CD4-positive, CD25-positive, alpha-beta regulatory T cell (primary cell): Measurements from ENCODE around the gene ZNF423. TPM values are rescaled to one million over a fixed set of nuclear protein-coding genes. Genes with fewer than 3 reads are reported as not detected.

Source experiments
- ATAC-seq, 2 donors: fragments of 150-1000 bp; cut with Tn5 transposase; one replicate each; pipeline ENCODE4 v1.10.0; 2021; ENCODE audit warnings: low read depth in 2 of 2, moderate number of reproducible peaks in 2 of 2, moderate library complexity in 1 of 2
- DNase-seq, 3 donors: peaks; one replicate each; pipeline versions ENCODE4 v3.0.0 to v3.0.0-alpha.2; 2012 to 2022; ENCODE audit warnings: mixed read lengths in 1 of 3
- H3K27ac ChIP-seq: one replicate; pipeline ENCODE4 v1.7.0; 2013; ENCODE audit warnings: mild to moderate bottlenecking, low read length; ENCODE audit not compliant: insufficient read depth, poor library complexity, severe bottlenecking
- H3K27me3 ChIP-seq: one replicate; pipeline ENCODE4 v1.7.0; 2013; ENCODE audit warnings: low read length; ENCODE audit not compliant: control insufficient read depth, insufficient read depth
- H3K36me3 ChIP-seq: one replicate; pipeline ENCODE4 v1.7.0; 2013; ENCODE audit warnings: mild to moderate bottlenecking, low read length, moderate library complexity; ENCODE audit not compliant: control insufficient read depth, insufficient read depth
- H3K4me1 ChIP-seq: 2 replicates; pipeline ENCODE4 v1.7.0; 2013; ENCODE audit warnings: mild to moderate bottlenecking, low read length; ENCODE audit not compliant: insufficient read depth, control insufficient read depth, poor library complexity, severe bottlenecking
- H3K4me3 ChIP-seq: one replicate; pipeline ENCODE4 v1.7.0; 2013; ENCODE audit warnings: low read depth, mild to moderate bottlenecking, low read length, moderate library complexity
- H3K9me3 ChIP-seq, 2 experiments: 1 replicate in 1 of 2; 2 replicates in 1 of 2; pipeline ENCODE4 v1.7.0; 2013; ENCODE audit warnings: low read length in 2 of 2, mild to moderate bottlenecking in 1 of 2, moderate library complexity in 1 of 2; ENCODE audit not compliant: control insufficient read depth in 2 of 2
- H3K27ac Mint-ChIP-seq, 3 donors: one replicate each; pipeline ENCODE4 v1.8.0; 2020 to 2022; ENCODE audit warnings: mild to moderate bottlenecking in 3 of 3, mixed read lengths in 3 of 3, moderate library complexity in 2 of 3
- H3K27me3 Mint-ChIP-seq: one replicate; pipeline ENCODE4 v1.8.0; 2022; ENCODE audit warnings: mild to moderate bottlenecking, mixed read lengths
- H3K36me3 Mint-ChIP-seq: one replicate; pipeline ENCODE4 v1.8.0; 2020; ENCODE audit warnings: mixed read lengths
- H3K4me1 Mint-ChIP-seq, 4 donors: one replicate each; pipeline ENCODE4 v1.8.0; 2020 to 2022; ENCODE audit warnings: mixed read lengths in 4 of 4, mild to moderate bottlenecking in 1 of 4
- H3K4me3 Mint-ChIP-seq, 4 donors: one replicate each; pipeline ENCODE4 v1.8.0; 2020 to 2022; ENCODE audit warnings: mild to moderate bottlenecking in 4 of 4, mixed read lengths in 4 of 4, moderate library complexity in 3 of 4
- H3K9me3 Mint-ChIP-seq, 7 donors: one replicate each; pipeline ENCODE4 v1.8.0; 2020 to 2022; ENCODE audit warnings: mixed read lengths in 7 of 7, mild to moderate bottlenecking in 3 of 7, moderate library complexity in 2 of 7
- polyA plus RNA-seq, 4 donors: library from polyadenylated mRNA; unstranded; fragments of 300-500 nt; fragmentation: Illumina TruSeq; gene quantifications; one replicate each; pipeline ENCODE4 v1.2.3, GENCODE V29; 2021
- total RNA-seq: library from RNA; stranded (reverse); gene quantifications from one replicate; pipeline ENCODE4 v1.2.3, GENCODE V29; 2022

Gene ZNF423
- total RNA-seq: 0.05 TPM
- not detected for polyA plus RNA-seq

DNA sequence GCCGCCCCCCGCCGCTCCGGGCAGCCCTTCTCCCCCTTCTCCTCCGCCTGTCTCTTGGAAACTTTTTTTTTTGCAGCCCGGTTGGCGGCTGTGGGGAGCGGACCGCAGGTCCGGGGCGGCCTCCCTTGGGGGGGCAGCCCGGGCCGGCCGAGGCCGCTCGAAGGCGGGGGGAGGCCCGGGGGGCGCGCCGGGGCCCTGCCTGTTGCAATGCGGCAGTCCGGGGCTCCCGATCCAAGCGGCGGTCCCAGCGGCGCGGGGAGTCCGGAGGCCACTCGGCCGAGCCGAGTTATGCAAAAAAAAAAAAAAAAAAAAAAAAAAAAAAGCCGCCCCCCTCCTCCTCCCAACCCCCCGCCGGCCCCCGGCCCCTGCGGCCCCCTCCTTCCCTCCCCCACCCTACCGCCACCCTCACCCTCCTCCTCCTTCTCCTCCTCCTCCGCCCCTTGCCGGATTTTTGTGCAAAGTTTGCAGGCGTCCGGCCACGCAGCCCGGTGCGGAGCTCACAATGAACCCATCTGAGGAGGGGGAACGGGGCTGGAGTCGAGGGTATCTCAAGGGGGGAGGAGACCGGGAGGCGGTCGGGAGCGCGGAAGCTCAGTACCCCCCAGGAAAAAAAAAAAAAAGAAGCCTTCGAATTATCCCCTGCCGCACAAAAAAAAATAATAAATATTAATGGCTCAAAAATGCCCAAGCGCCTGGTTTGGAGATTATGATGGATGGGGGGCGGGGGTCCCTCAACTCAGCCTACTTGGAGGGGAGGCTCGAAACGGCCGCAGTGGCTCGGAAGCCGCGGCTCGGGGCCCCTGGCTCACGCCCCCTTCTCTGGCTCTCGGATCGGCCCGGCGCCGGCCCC is at the start of gene ZNF423:
TSS of gene ZNF423 (minus strand) at position 291 of the 850 bp plus-strand sequence. CDS start 338 bp downstream, outside the sequence.
- H3K36me3 ChIP-seq: no peaks in the 10 kb centered on the region
- peaks cover 41% of the 10 kb centered on the region for H3K4me1 ChIP-seq
- DNase-seq (no peak), ATAC-seq (no peak)
- Mint-ChIP-seq H3K4me1 (peaks cover 0 to 22% (median 5%) of the 10 kb centered on the region in 4 donors), H3K9me3 (peaks cover 0 to 1% (median 0%) of the 10 kb centered on the region in 7 donors), H3K36me3 (no peaks in the 10 kb centered on the region), H3K27me3 (peaks cover 32% of the 10 kb centered on the region), H3K27ac (no peak within 1 kb of the TSS), H3K4me3 (peak within 1 kb of the TSS in 3 of 4 donors; percentile 61 to 83 (median 65))
- H3K27ac ChIP-seq: no peak within 1 kb of the TSS
- H3K4me3 ChIP-seq: no peak within 1 kb of the TSS
- peaks cover 16% of the 10 kb centered on the region for H3K27me3 ChIP-seq
- no peaks in the 10 kb centered on the region for H3K9me3 ChIP-seq

DNA sequence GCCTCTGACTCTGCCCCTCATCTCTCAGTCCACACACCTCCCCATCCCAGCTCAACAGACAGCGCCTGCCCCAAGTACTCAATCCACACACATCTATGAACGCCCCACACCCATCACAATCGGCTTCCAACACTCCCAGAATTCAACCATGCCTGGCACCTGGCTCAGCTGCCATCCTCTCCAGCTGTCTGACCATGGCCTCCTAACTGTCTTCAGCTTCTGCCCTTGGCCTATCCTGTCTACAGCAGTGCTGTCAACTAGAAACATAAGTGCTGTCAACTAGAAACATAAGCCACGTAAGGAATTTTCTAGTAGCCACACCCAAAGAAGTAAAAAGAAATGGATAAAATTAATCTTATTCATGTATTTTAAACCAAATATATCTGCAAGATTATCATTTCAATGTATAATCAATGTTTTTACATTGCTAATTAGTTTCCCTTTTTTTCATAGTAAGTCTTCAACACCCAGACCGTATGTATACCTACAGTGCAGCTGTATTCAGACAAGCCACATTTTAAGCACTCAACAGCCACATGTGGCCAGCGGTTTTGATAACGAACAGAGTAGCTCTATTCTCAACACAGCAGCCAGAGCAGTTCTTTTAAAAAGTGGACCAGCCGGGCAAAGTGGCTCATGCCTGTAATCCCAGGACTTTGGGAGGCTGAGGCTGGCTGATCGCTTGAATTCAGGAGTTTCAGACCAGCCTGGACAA is 48.6 kb upstream of the ZNF423 start:
- no peak overlapping the region for H3K27ac Mint-ChIP-seq
- Histone ChIP-seq H3K4me1 (no peaks in the 10 kb centered on the region), H3K27me3 (no peaks in the 10 kb centered on the region), H3K27ac (no peak overlapping the region), H3K4me3 (no peak overlapping the region), H3K9me3 (no peaks in the 10 kb centered on the region), H3K36me3 (no peaks in the 10 kb centered on the region)
- peaks cover 0 to 2% (median 0%) of the 10 kb centered on the region in 7 donors for H3K9me3 Mint-ChIP-seq
- no peaks in the 10 kb centered on the region for H3K36me3 Mint-ChIP-seq
- ATAC-seq: no peak
- no peaks in the 10 kb centered on the region for H3K4me1 Mint-ChIP-seq
- H3K4me3 Mint-ChIP-seq: no peak overlapping the region
- no peak for DNase-seq
- peaks cover 4% of the 10 kb centered on the region for H3K27me3 Mint-ChIP-seq

DNA sequence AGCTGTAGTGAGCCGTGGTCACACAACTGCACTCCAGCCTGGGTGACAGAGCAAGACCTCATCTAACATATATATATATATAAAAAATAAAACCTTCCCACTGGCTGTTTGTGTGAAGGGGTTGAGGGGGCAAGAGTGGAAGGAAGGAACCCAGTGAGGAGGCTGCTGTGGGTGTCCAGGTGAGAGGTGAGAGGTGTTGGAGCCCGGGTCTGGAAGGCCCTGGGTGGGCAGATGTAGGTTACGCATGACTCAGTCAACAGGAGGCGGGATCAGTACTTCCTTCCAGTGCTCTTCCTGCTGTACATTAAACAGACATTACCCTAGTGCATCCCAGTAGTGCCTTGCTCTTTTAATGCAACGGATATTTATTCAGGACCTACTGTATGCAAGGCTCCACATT is 47.0 kb upstream of the ZNF423 start:
- Histone ChIP-seq H3K27me3 (no peaks in the 10 kb centered on the region), H3K4me3 (no peak overlapping the region), H3K36me3 (no peaks in the 10 kb centered on the region), H3K27ac (no peak overlapping the region), H3K4me1 (no peaks in the 10 kb centered on the region), H3K9me3 (no peaks in the 10 kb centered on the region)
- Mint-ChIP-seq H3K36me3 (no peaks in the 10 kb centered on the region), H3K4me1 (no peaks in the 10 kb centered on the region), H3K9me3 (peaks cover 0 to 2% (median 0%) of the 10 kb centered on the region in 7 donors), H3K27me3 (peaks cover 4% of the 10 kb centered on the region), H3K27ac (no peak overlapping the region), H3K4me3 (no peak overlapping the region)
- ATAC-seq: no peak
- no peak for DNase-seq

DNA sequence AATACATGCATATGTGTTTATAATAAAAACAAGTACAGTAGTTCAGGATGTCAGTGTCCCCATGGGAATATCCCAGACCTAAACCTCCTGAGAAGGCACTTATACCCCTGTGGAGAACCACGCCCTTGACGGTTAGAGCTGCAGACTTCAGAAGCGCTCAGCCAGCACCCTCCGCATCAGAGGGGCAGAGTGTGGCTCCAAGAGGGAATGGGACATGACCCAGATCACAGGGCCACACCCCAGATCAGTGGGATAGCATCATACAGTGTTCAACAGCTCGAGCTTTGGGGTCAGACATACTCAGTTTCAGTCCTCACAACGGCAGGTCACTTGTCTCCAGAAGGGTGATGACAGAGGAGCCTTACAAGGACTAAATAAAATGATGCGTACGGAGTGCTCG is 45.8 kb upstream of the ZNF423 start:
- Mint-ChIP-seq H3K27ac (no peak overlapping the region), H3K4me1 (no peaks in the 10 kb centered on the region), H3K9me3 (peaks cover 0 to 2% (median 0%) of the 10 kb centered on the region in 7 donors), H3K27me3 (peaks cover 9% of the 10 kb centered on the region), H3K4me3 (no peak overlapping the region), H3K36me3 (no peaks in the 10 kb centered on the region)
- Histone ChIP-seq H3K36me3 (no peaks in the 10 kb centered on the region), H3K27ac (no peak overlapping the region), H3K4me1 (no peaks in the 10 kb centered on the region), H3K9me3 (no peaks in the 10 kb centered on the region), H3K27me3 (no peaks in the 10 kb centered on the region), H3K4me3 (no peak overlapping the region)
- ATAC-seq: no peak
- DNase-seq: no peak

DNA sequence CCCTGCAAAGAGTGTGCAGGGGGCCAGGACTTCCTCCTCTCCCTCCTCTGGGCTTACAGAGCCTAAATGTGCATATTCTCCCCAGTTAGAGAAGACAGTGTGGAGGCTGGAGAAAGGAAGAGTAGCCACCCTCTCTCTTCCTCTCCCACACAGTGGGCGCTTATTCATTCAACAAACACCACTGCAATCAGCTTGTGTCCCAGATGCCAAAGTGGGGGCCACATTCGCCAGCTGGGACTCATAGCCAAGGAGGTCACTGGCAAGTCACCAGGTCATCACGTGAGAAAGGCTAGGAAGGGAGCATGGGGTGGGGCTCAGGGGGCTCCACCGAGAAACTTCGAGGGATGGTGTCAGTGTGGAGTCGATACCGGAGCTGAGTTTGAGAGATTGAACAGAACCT is 45.0 kb upstream of the ZNF423 start:
- no peaks in the 10 kb centered on the region for H3K36me3 ChIP-seq
- H3K27ac ChIP-seq: no peak overlapping the region
- H3K4me1 ChIP-seq: no peaks in the 10 kb centered on the region
- no peak overlapping the region for H3K27ac Mint-ChIP-seq
- H3K27me3 Mint-ChIP-seq: peaks cover 9% of the 10 kb centered on the region
- peaks cover 0 to 2% (median 0%) of the 10 kb centered on the region in 7 donors for H3K9me3 Mint-ChIP-seq
- no peaks in the 10 kb centered on the region for H3K36me3 Mint-ChIP-seq
- H3K4me3 Mint-ChIP-seq: no peak overlapping the region
- H3K4me1 Mint-ChIP-seq: no peaks in the 10 kb centered on the region
- no peaks in the 10 kb centered on the region for H3K9me3 ChIP-seq
- H3K4me3 ChIP-seq: no peak overlapping the region
- ATAC-seq: no peak
- H3K27me3 ChIP-seq: no peaks in the 10 kb centered on the region
- DNase-seq: no peak

DNA sequence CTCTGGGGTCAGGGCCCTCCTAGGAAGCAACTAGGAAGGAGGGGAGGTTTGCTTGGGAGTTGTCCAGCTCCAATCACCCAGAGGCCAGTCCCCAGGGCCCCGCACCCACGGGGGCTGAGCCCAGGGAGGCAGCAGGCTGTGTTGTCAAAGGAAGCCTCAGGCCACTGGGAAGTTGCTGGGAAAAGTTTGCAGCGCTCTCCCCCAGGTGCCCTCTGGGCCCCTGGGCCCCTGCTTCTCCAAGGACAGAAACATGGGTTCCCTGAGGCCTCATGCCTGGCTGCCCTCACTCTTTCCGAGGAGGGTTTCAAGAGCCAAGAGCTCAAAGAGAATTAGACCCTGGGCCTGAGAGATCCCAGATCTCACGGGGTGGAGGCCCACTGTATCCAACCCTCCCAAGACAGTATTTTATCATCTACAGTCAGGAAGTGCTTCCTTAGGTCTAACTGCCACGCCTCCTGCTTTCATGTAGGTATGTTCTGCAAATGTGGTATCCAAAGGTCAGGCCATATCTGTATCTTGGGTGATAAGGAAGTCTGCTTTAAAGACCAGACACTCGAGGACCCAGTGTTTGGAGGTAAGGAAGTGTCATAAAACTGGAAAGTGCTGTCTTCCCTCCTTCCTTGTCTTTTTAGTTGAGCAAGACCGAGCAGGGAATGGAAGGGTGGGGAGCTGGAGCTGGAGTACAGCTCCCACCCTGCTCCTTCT is 44.2 kb upstream of the ZNF423 start:
- DNase-seq (no peak), ATAC-seq (no peak)
- H3K4me1 Mint-ChIP-seq: no peaks in the 10 kb centered on the region
- H3K27ac Mint-ChIP-seq: no peak overlapping the region
- no peak overlapping the region for H3K4me3 Mint-ChIP-seq
- H3K9me3 Mint-ChIP-seq: peaks cover 0 to 2% (median 0%) of the 10 kb centered on the region in 7 donors
- peaks cover 9% of the 10 kb centered on the region for H3K27me3 Mint-ChIP-seq
- H3K27me3 ChIP-seq: no peaks in the 10 kb centered on the region
- no peaks in the 10 kb centered on the region for H3K36me3 Mint-ChIP-seq
- H3K36me3 ChIP-seq: no peaks in the 10 kb centered on the region
- no peaks in the 10 kb centered on the region for H3K9me3 ChIP-seq
- H3K4me1 ChIP-seq: no peaks in the 10 kb centered on the region
- H3K27ac ChIP-seq: no peak overlapping the region
- no peak overlapping the region for H3K4me3 ChIP-seq

DNA sequence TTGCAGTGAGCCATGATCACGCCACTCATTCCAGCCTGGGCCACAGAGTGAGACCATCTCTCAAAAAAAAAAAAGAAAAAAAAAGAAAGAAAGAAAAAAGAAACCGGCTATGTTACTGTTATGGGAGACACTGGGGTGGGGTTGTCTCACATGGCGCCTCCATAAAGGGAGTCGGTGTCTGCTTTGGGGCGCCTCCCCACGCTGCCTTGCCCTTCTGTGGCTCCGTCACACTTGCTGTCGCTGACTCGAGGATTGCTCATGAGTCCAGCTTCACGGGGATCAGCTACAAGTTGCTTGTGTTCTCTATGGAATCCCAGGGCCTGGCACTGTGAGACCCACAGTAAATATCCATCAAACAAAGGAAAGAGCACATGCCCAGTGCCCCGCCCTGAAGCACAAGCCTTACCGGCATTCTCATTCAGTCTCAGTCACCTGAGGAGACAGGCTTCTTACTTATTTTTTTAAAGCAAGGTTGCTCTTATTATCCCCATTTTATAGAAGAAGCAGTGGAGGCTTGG is 40.6 kb upstream of the ZNF423 start:
- H3K27ac Mint-ChIP-seq: no peak overlapping the region
- DNase-seq: no peak
- Histone ChIP-seq H3K9me3 (no peaks in the 10 kb centered on the region), H3K4me3 (no peak overlapping the region), H3K36me3 (no peaks in the 10 kb centered on the region), H3K27me3 (peaks cover under 1% of the 10 kb centered on the region), H3K27ac (no peak overlapping the region), H3K4me1 (no peaks in the 10 kb centered on the region)
- H3K36me3 Mint-ChIP-seq: no peaks in the 10 kb centered on the region
- peaks cover 0 to 3% (median 0%) of the 10 kb centered on the region in 7 donors for H3K9me3 Mint-ChIP-seq
- no peak overlapping the region for H3K4me3 Mint-ChIP-seq
- peaks cover 5% of the 10 kb centered on the region for H3K27me3 Mint-ChIP-seq
- H3K4me1 Mint-ChIP-seq: no peaks in the 10 kb centered on the region
- ATAC-seq: no peak
